Measurements from ENCODE around the gene PLCL2. TPM values are rescaled to one million over a fixed set of nuclear protein-coding genes. Genes with fewer than 3 reads are reported as not detected.

Gene PLCL2
- total and polyA plus RNA-seq, 4 donors: 1.5 to 16.5 (median 9.4) TPM

GRCh38 chr3:16900779-16901440 is 16.2 kb downstream of the PLCL2 start:
- no peak for DNase-seq (ENCODE audit: low spot score)
- TF ChIP-seq RAD21 (IDR thresholded peaks at IDR 0.05) (no peak), NR2F2 (IDR thresholded peaks at IDR 0.05) (no peak), REST (IDR thresholded peaks at IDR 0.05) (no peak), YY1 (IDR thresholded peaks at IDR 0.05) (no peak), MAX (IDR thresholded peaks at IDR 0.05) (no peak), JUND (IDR thresholded peaks at IDR 0.05) (no peak)
- Histone ChIP-seq H3K4me1 (ENCODE audit: control insufficient read depth in 4 of 4, insufficient read depth in 4 of 4, low read length in 3 of 4) (peaks cover 0 to 34% (median 8%) of the 10 kb centered on the region in 4 donors), H3K9ac (ENCODE audit: low read depth in 1 of 2, low read length in 2 of 2) (no peak overlapping the region), H3K9me3 (ENCODE audit: control insufficient read depth in 4 of 4, low read length in 3 of 4) (no peaks in the 10 kb centered on the region), H3K36me3 (ENCODE audit: control insufficient read depth in 4 of 4, insufficient read depth in 3 of 4, low read depth in 1 of 4, low read length in 3 of 4) (no peaks in the 10 kb centered on the region), H3K27me3 (ENCODE audit: control insufficient read depth in 4 of 4, insufficient read depth in 4 of 4, low read length in 3 of 4) (no peaks in the 10 kb centered on the region), H3K27ac (ENCODE audit: low read depth in 1 of 2, low read length in 2 of 2) (no peak overlapping the region), H3K4me3 (ENCODE audit: low read depth in 1 of 3, low read length in 3 of 3) (no peak overlapping the region)
- 67% methylated on average over 4 of the region's 4 CpGs for WGBS

GRCh38 chr3:16904423-16905417 is 20.0 kb downstream of the PLCL2 start:
- H3K27me3 ChIP-seq (ENCODE audit: control insufficient read depth in 4 of 4, insufficient read depth in 4 of 4, low read length in 3 of 4): no peaks in the 10 kb centered on the region
- DNase-seq (ENCODE audit: low spot score): no peak
- TF ChIP-seq ZBTB33 (IDR thresholded peaks at IDR 0.05) (no peak), NR2F2 (IDR thresholded peaks at IDR 0.05) (no peak), FOXA2 (IDR thresholded peaks at IDR 0.05) (no peak), HNF4G (IDR thresholded peaks at IDR 0.05) (no peak), JUND (IDR thresholded peaks at IDR 0.05) (no peak), SP1 (IDR thresholded peaks at IDR 0.05) (no peak), FOXA1 (IDR thresholded peaks at IDR 0.05) (no peak), CTCF (IDR thresholded peaks at IDR 0.05; ENCODE audit: low read depth, low read length, missing input control) (no peak), REST (IDR thresholded peaks at IDR 0.05) (no peak), YY1 (IDR thresholded peaks at IDR 0.05) (no peak), GABPA (IDR thresholded peaks at IDR 0.05 in 1 of 2, conservative IDR thresholded peaks at IDR 0.05 in 1 of 2) (no peak)
- 94% methylated on average over 4 of the region's 4 CpGs for WGBS
- H3K9me3 ChIP-seq (ENCODE audit: control insufficient read depth in 4 of 4, low read length in 3 of 4): no peaks in the 10 kb centered on the region
- H3K4me1 ChIP-seq (ENCODE audit: control insufficient read depth in 4 of 4, insufficient read depth in 4 of 4, low read length in 3 of 4): peaks cover 0 to 18% (median 7%) of the 10 kb centered on the region in 4 donors
- no peak overlapping the region for H3K27ac ChIP-seq (ENCODE audit: low read depth in 1 of 2, low read length in 2 of 2)
- H3K9ac ChIP-seq (ENCODE audit: low read depth in 1 of 2, low read length in 2 of 2): no peak overlapping the region
- no peak overlapping the region for H3K4me3 ChIP-seq (ENCODE audit: low read depth in 1 of 3, low read length in 3 of 3)
- H3K36me3 ChIP-seq (ENCODE audit: control insufficient read depth in 4 of 4, insufficient read depth in 3 of 4, low read depth in 1 of 4, low read length in 3 of 4): no peaks in the 10 kb centered on the region
